Measurements from ENCODE around the gene MMP21.

Gene MMP21

DNA sequence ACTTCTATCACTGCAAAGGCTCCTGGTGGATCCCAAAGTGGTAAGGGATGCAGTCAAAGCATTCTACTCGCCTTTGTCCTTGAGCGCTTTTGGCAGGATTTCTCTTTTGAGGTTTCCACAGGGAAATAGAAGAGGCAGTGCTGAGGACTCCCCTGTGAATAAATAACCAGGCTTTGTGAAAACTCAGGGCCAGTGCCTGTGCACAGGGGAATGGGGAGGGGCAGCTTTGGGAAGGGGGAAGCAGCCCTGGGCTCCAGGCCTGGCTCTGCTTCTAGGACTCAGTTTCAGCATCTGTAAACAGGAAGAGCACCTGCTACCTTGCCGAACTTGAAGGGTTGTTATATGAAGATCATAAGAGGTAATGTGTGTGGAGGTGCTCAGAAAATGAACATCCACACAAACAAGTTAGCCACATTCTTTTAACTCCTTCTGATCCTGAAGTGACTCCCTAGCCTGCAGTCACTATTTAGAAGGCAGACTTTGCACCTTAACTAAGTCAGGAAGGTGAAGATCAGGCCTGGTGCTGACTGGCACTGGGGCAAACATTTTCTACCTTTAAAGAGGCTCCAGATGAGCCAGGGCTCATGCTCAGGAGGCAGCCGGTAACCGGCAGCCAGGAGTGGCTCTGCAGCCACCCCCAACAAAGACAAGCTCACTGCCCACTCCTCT is 22.5 kb upstream of the MMP21 start:
- TF ChIP-seq TAF1 (IDR thresholded peaks at IDR 0.05; ENCODE audit: low read depth) (no peak), CREB1 (IDR thresholded peaks at IDR 0.05; ENCODE audit: low read depth) (no peak), NFIC (IDR thresholded peaks at IDR 0.05) (no peak), YY1 (IDR thresholded peaks at IDR 0.05; ENCODE audit: low read depth) (no peak), TCF12 (IDR thresholded peaks at IDR 0.05; ENCODE audit: low read depth) (no peak), EP300 (IDR thresholded peaks at IDR 0.05; ENCODE audit: borderline replicate concordance) (no peak), TEAD4 (IDR thresholded peaks at IDR 0.05) (no peak), RAD21 (IDR thresholded peaks at IDR 0.05; ENCODE audit: low read depth) (no peak), FOXM1 (IDR thresholded peaks at IDR 0.05; ENCODE audit: borderline replicate concordance, low read depth) (no peak), EGR1 (IDR thresholded peaks at IDR 0.05) (no peak), ZBTB7A (IDR thresholded peaks at IDR 0.05; ENCODE audit: low read depth) (no peak), CEBPB (IDR thresholded peaks at IDR 0.05) (no peak)
- TF ChIP-seq, protein P1, sequence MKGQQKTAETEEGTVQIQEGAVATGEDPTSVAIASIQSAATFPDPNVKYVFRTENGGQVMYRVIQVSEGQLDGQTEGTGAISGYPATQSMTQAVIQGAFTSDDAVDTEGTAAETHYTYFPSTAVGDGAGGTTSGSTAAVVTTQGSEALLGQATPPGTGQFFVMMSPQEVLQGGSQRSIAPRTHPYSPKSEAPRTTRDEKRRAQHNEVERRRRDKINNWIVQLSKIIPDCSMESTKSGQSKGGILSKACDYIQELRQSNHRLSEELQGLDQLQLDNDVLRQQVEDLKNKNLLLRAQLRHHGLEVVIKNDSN (IDR thresholded peaks at IDR 0.05), result no peak
- TF ChIP-seq, protein P2, sequence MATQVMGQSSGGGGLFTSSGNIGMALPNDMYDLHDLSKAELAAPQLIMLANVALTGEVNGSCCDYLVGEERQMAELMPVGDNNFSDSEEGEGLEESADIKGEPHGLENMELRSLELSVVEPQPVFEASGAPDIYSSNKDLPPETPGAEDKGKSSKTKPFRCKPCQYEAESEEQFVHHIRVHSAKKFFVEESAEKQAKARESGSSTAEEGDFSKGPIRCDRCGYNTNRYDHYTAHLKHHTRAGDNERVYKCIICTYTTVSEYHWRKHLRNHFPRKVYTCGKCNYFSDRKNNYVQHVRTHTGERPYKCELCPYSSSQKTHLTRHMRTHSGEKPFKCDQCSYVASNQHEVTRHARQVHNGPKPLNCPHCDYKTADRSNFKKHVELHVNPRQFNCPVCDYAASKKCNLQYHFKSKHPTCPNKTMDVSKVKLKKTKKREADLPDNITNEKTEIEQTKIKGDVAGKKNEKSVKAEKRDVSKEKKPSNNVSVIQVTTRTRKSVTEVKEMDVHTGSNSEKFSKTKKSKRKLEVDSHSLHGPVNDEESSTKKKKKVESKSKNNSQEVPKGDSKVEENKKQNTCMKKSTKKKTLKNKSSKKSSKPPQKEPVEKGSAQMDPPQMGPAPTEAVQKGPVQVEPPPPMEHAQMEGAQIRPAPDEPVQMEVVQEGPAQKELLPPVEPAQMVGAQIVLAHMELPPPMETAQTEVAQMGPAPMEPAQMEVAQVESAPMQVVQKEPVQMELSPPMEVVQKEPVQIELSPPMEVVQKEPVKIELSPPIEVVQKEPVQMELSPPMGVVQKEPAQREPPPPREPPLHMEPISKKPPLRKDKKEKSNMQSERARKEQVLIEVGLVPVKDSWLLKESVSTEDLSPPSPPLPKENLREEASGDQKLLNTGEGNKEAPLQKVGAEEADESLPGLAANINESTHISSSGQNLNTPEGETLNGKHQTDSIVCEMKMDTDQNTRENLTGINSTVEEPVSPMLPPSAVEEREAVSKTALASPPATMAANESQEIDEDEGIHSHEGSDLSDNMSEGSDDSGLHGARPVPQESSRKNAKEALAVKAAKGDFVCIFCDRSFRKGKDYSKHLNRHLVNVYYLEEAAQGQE (IDR thresholded peaks at IDR 0.05; ENCODE audit: low read depth), result no peak
- TF ChIP-seq, protein P3, sequence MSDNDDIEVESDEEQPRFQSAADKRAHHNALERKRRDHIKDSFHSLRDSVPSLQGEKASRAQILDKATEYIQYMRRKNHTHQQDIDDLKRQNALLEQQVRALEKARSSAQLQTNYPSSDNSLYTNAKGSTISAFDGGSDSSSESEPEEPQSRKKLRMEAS (IDR thresholded peaks at IDR 0.05), result no peak

DNA sequence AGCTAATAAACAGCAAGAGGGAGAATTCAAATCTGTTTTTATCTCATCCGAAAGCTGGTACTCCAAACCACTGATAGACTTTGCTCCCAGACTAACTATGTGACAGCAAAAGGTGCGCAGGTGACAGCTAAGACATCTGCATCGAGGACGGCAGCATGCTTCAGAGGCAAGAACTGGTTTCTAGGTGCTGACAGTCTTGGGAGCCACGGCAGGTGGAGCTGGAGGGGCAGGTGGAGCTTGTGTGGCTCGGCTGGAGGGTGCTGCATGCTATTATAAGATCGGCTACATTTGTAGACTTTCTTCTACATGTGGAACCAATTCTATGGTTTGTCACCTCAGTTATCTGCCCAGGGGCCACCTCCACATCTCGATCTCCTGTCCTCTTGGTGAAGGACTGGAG is 21.8 kb upstream of the MMP21 start:
- TF ChIP-seq FOXM1 (IDR thresholded peaks at IDR 0.05; ENCODE audit: borderline replicate concordance, low read depth) (no peak), NFIC (IDR thresholded peaks at IDR 0.05) (no peak), TCF12 (IDR thresholded peaks at IDR 0.05; ENCODE audit: low read depth) (no peak), EP300 (IDR thresholded peaks at IDR 0.05; ENCODE audit: borderline replicate concordance) (no peak), EGR1 (IDR thresholded peaks at IDR 0.05) (no peak), TEAD4 (IDR thresholded peaks at IDR 0.05) (no peak), CEBPB (IDR thresholded peaks at IDR 0.05) (no peak), YY1 (IDR thresholded peaks at IDR 0.05; ENCODE audit: low read depth) (no peak), ZBTB7A (IDR thresholded peaks at IDR 0.05; ENCODE audit: low read depth) (no peak), TAF1 (IDR thresholded peaks at IDR 0.05; ENCODE audit: low read depth) (no peak), CREB1 (IDR thresholded peaks at IDR 0.05; ENCODE audit: low read depth) (no peak), RAD21 (IDR thresholded peaks at IDR 0.05; ENCODE audit: low read depth) (no peak)
- TF ChIP-seq, protein P1 (IDR thresholded peaks at IDR 0.05), result no peak
- TF ChIP-seq, protein P2 (IDR thresholded peaks at IDR 0.05; ENCODE audit: low read depth), result no peak
- TF ChIP-seq, protein P3 (IDR thresholded peaks at IDR 0.05), result no peak

DNA sequence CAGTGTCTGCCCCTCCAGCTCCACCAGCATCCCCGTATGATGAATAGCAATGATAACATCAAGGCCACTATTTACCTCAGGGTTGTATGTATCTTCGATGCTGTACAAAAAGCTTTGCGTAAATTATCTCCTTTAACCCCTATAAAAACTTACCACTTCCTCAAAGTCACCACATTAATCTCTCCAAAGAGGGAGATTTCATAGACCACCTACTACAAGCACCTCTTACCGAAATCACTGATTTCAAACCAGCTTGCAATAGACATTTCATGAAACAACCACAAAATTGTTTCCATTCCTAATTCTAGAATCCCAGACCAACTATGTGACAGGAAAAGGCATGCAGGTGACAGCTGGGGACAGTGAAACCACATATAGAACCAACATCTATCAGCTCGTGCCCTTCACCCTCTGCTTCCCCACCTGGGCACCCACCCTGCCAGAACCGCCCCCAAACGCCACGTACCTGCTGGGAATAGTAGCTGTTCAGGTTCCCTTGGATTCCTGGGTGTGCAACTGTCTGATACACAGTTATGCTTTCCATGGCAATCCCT is 20.1 kb upstream of the MMP21 start:
- TF ChIP-seq CEBPB (IDR thresholded peaks at IDR 0.05) (no peak), FOXM1 (IDR thresholded peaks at IDR 0.05; ENCODE audit: borderline replicate concordance, low read depth) (no peak), TEAD4 (IDR thresholded peaks at IDR 0.05) (no peak), CREB1 (IDR thresholded peaks at IDR 0.05; ENCODE audit: low read depth) (no peak), RAD21 (IDR thresholded peaks at IDR 0.05; ENCODE audit: low read depth) (no peak), TCF12 (IDR thresholded peaks at IDR 0.05; ENCODE audit: low read depth) (no peak), EP300 (IDR thresholded peaks at IDR 0.05; ENCODE audit: borderline replicate concordance) (no peak)
- TF ChIP-seq, protein P3 (IDR thresholded peaks at IDR 0.05), result no peak
- TF ChIP-seq, protein P1 (IDR thresholded peaks at IDR 0.05), result no peak
- TF ChIP-seq, protein P2 (IDR thresholded peaks at IDR 0.05; ENCODE audit: low read depth), result no peak
